HEK293 (cell line): ENCODE data around the gene TECPR2.

Source experiments
- ATF2 ChIP-seq: fragments of 450-650 bp; formaldehyde crosslinking; IDR thresholded peaks from 2 replicates; pipeline ENCODE4 v1.5.1; 2016; ENCODE audit warnings: missing biosample characterization, missing genetic modification characterization, low read depth
- GLIS1 ChIP-seq: fragments of 450-650 bp; formaldehyde crosslinking; IDR thresholded peaks from 2 replicates; pipeline ENCODE4 v1.5.1; 2016; ENCODE audit warnings: missing biosample characterization, missing genetic modification characterization
- KLF9 ChIP-seq: fragments of 450-650 bp; formaldehyde crosslinking; IDR thresholded peaks from 2 replicates; pipeline ENCODE4 v1.5.1; 2016; ENCODE audit warnings: missing biosample characterization, missing genetic modification characterization, low read depth
- SALL2 ChIP-seq: fragments of 450-650 bp; formaldehyde crosslinking; IDR thresholded peaks from 2 replicates; pipeline ENCODE4 v1.5.0; 2017; ENCODE audit warnings: missing biosample characterization, mild to moderate bottlenecking, missing genetic modification characterization, borderline replicate concordance
- TCF7L2 ChIP-seq: IDR thresholded peaks from 2 replicates; pipeline ENCODE4 v1.6.1; 2011; ENCODE audit warnings: low read depth, mild to moderate bottlenecking, inconsistent platforms, low read length, moderate library complexity, borderline replicate concordance
- TRIM28 ChIP-seq: IDR thresholded peaks from 2 replicates; pipeline ENCODE4 v1.6.1; 2011; ENCODE audit warnings: low read length, control low read depth, borderline replicate concordance
- YY2 ChIP-seq: fragments of 450-650 bp; formaldehyde crosslinking; IDR thresholded peaks from 2 replicates; pipeline ENCODE4 v1.5.1; 2016; ENCODE audit warnings: missing biosample characterization, missing genetic modification characterization
- ZBTB10 ChIP-seq: fragments of 450-650 bp; formaldehyde crosslinking; IDR thresholded peaks from 2 replicates; pipeline ENCODE4 v1.5.1; 2016; ENCODE audit warnings: missing biosample characterization, missing genetic modification characterization
- ZBTB49 ChIP-seq: fragments of 450-650 bp; formaldehyde crosslinking; IDR thresholded peaks from 2 replicates; pipeline ENCODE4 v1.5.1; 2016; ENCODE audit warnings: missing biosample characterization, missing genetic modification characterization, low read depth
- ZBTB8A ChIP-seq: fragments of 450-650 bp; formaldehyde crosslinking; IDR thresholded peaks from 2 replicates; pipeline ENCODE4 v1.5.1; 2016; ENCODE audit warnings: missing biosample characterization, missing genetic modification characterization
- ZNF140 ChIP-seq: fragments of 450-650 bp; formaldehyde crosslinking; IDR thresholded peaks from 2 replicates; pipeline ENCODE4 v1.5.1; 2016; ENCODE audit warnings: missing biosample characterization, missing genetic modification characterization
- ZNF280D ChIP-seq: fragments of 450-650 bp; formaldehyde crosslinking; IDR thresholded peaks from 2 replicates; pipeline ENCODE4 v1.5.1; 2016; ENCODE audit warnings: missing biosample characterization, missing genetic modification characterization
- ZNF324 ChIP-seq: fragments of 450-650 bp; formaldehyde crosslinking; IDR thresholded peaks from 2 replicates; pipeline ENCODE4 v1.5.1; 2016; ENCODE audit warnings: missing biosample characterization, missing genetic modification characterization
- ZNF37A ChIP-seq: fragments of 450-650 bp; IDR thresholded peaks from 2 replicates; pipeline ENCODE4 v1.5.1; 2018; ENCODE audit warnings: missing biosample characterization, missing genetic modification characterization
- ZNF398 ChIP-seq: fragments of 450-650 bp; formaldehyde crosslinking; IDR thresholded peaks from 2 replicates; pipeline ENCODE4 v1.5.1; 2017; ENCODE audit warnings: missing biosample characterization, missing genetic modification characterization
- ZNF518A ChIP-seq: fragments of 450-650 bp; formaldehyde crosslinking; conservative IDR thresholded peaks from 2 replicates; pipeline ENCODE4 v1.5.1; 2016; ENCODE audit warnings: low read depth, missing biosample characterization, missing genetic modification characterization
- ZSCAN5A ChIP-seq: fragments of 450-650 bp; formaldehyde crosslinking; IDR thresholded peaks from 2 replicates; pipeline ENCODE4 v1.5.1; 2016; ENCODE audit warnings: missing biosample characterization, missing genetic modification characterization

Gene TECPR2

DNA sequence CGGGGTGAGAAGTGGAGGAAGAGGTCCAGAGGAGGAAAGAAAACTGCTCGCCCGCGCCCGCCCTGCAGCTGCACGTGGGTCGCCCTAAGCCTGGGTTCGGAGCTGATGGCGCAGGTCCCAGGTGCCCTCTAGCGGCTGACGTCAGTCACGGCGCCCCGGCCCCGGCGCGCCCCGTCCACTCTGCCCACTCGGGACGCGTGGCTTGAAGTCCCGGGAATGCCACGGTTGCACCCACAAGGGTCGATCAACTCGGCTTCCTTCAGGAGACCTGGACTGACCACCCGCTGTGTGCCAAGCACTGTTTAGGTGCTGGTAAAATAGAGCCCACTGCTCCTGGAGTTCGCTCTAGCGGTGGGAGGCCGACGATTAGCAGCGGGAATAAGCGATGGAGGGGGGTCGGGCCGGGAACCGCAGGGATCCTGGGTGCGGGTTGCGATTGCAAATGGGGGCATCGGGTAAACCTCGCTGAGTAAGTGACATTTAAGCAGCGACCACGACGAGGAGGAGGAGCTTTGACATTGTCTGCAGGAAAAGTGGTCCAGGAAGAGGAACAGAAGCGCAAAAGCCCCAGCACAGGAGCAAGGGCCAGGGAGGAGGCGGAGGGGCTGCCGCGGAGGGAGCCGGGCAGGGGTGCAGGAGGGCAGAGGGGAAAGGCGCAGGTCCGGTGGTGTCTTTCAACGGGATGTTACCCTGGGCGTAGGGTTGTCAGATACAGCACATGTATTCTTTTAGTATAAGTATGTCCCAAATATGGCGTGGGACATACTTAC, 48.3 kb upstream of the TECPR2 start (continued):
- no peak for TF ChIP-seq ZSCAN5A (tag by site-specific recombination)
- no peak for TF ChIP-seq ZNF518A (tag by site-specific recombination)
- TF ChIP-seq GLIS1 (tag by site-specific recombination) = peak; percentile 63
- TF ChIP-seq SALL2 (tag by site-specific recombination) = no peak
- TF ChIP-seq YY2 = 0 out of 2 replicates have a peak, but pooled peaks have one; percentile 12
- 0 out of 2 replicates have a peak, but pooled peaks have one; percentile 68 for TF ChIP-seq TRIM28
- TF ChIP-seq ZNF280D = 0 out of 2 replicates have a peak, but pooled peaks have one; percentile 36
- TF ChIP-seq ZNF140 (tag by site-specific recombination) = no peak
- peak; percentile 51; the same call in 1 of the 2 replicates for TF ChIP-seq KLF9 (tag by site-specific recombination)
- no peak for TF ChIP-seq ZBTB49 (tag by site-specific recombination)
- TF ChIP-seq ATF2 (tag by site-specific recombination) = peak; percentile 56; the same call in 1 of the 2 replicates
- TF ChIP-seq ZBTB8A (tag by site-specific recombination) = peak; percentile 88
- TF ChIP-seq ZNF324 (tag by site-specific recombination) = no peak
- TF ChIP-seq ZNF37A = no peak
- no peak for TF ChIP-seq TCF7L2
- peak; percentile 84; the same call in 1 of the 2 replicates for TF ChIP-seq ZBTB10 (tag by site-specific recombination)
- TF ChIP-seq ZNF398 (tag by site-specific recombination) = peak; percentile 60; the same call in 1 of the 2 replicates
